ENCODE results near the gene TBATA. TPM values are rescaled to one million over a fixed set of nuclear protein-coding genes. Genes with fewer than 3 reads are reported as not detected.

TBATA gene
- total RNA-seq, 1 experiment from 2014 or later = not detected

GRCh38 chr10:70780370-70780760 is 4.8 kb downstream of the TBATA start:
- no peak for TF ChIP-seq MAX (CRISPR knock-in tag; IDR thresholded peaks at IDR 0.05)
- TF ChIP-seq KAT7 (CRISPR knock-in tag; IDR thresholded peaks at IDR 0.05; ENCODE audit: borderline replicate concordance) = no peak
- TF ChIP-seq ATF2 (CRISPR knock-in tag; IDR thresholded peaks at IDR 0.05; ENCODE audit: borderline replicate concordance, low read depth) = no peak
- TF ChIP-seq OVOL2 (CRISPR knock-in tag; IDR thresholded peaks at IDR 0.05; ENCODE audit: borderline replicate concordance) = no peak
- no peak for TF ChIP-seq FOXK1 (CRISPR knock-in tag; IDR thresholded peaks at IDR 0.05)
- no peak for TF ChIP-seq ZNF219 (CRISPR knock-in tag; IDR thresholded peaks at IDR 0.05; ENCODE audit: borderline replicate concordance)
- no peak for TF ChIP-seq PREB (CRISPR knock-in tag; IDR thresholded peaks at IDR 0.05; ENCODE audit: borderline replicate concordance)
- TF ChIP-seq NFATC4 (CRISPR knock-in tag; IDR thresholded peaks at IDR 0.05) = no peak
- TF ChIP-seq CREM (CRISPR knock-in tag; IDR thresholded peaks at IDR 0.05) = no peak
- TF ChIP-seq NFYB (CRISPR knock-in tag; conservative IDR thresholded peaks at IDR 0.05; ENCODE audit: low read depth) = no peak
- no peak for TF ChIP-seq PRDM15 (CRISPR knock-in tag; IDR thresholded peaks at IDR 0.05)
- TF ChIP-seq TCF7 (CRISPR knock-in tag; IDR thresholded peaks at IDR 0.05; ENCODE audit: low read depth) = no peak
- TF ChIP-seq RELA (CRISPR knock-in tag; IDR thresholded peaks at IDR 0.05; ENCODE audit: borderline replicate concordance) = no peak
- no peak for TF ChIP-seq ZNF423 (CRISPR knock-in tag; IDR thresholded peaks at IDR 0.05)
- no peak for TF ChIP-seq MYBL2 (CRISPR knock-in tag; IDR thresholded peaks at IDR 0.05)
- no peak for TF ChIP-seq ZMAT4 (CRISPR knock-in tag; IDR thresholded peaks at IDR 0.05)
- no peak for TF ChIP-seq NFE2L1 (CRISPR knock-in tag; IDR thresholded peaks at IDR 0.05)
- no peak for TF ChIP-seq ZSCAN18 (CRISPR knock-in tag; IDR thresholded peaks at IDR 0.05)
- TF ChIP-seq ZNF138 (CRISPR knock-in tag; conservative IDR thresholded peaks at IDR 0.05) = no peak
- TF ChIP-seq CDX4 (CRISPR knock-in tag; IDR thresholded peaks at IDR 0.05; ENCODE audit: borderline replicate concordance) = no peak
- DNase-seq (ENCODE audit: low spot score) = no peak
- CTCF ChIA-PET = no interaction called here

More at GRCh38 chr10:70780370-70780760, 4.8 kb downstream of the TBATA start:
- Mint-ChIP-seq H3K36me3 (no peaks in the 10 kb centered on the region), H3K9me3 (no peaks in the 10 kb centered on the region), H3K27ac (no peak overlapping the region), H3K27me3 (ENCODE audit: low read depth) (no peaks in the 10 kb centered on the region), H3K4me1 (peaks cover 3% of the 10 kb centered on the region; the same call in 1 of the 2 replicates), H3K4me3 (no peak overlapping the region)
- ATAC-seq = no peak
- POLR2A ChIA-PET = no interaction called here
